ENCODE results near the gene CCDC57.

The CCDC57 gene

DNA sequence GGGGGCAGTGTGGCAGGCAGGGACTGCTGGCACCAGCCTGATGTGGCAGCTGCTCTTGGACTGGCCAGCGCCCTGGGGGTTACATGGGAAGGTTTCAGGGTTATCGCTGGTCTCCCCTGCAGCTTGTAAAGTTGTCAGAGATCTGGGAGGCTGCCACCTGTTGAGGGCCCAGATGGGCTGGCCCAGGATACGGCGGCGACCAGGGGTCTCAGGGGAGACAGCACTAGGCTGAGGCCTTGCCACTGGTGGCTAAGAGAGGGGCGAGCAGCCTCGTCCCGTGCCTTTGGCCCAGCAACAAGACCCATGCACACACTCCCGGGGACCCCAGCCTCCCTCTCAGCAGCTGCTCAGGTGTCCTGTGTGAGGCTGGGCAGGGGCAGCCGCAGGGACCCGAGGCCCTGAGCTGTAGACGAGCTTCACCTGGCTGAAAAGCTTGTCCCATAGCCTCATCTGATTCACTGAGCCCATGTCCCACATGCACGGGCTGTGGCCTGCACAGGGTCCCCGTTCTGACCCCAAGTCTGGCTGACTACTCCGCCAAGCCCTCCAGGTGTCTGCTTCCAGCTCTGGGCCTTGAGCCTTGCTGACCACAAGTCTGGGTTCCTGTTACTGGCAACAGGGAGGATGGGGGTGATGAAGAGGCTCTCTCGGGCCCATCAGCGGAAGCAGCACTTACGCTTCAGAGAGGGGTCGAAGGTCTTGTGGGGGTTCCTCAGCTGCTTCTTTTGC is 153.2 kb downstream of the CCDC57 start:
- Histone ChIP-seq H3K79me2 (ENCODE audit: low read length) (peaks cover 12% of the 10 kb centered on the region), H2AFZ (ENCODE audit: low read depth, low read length) (no peak overlapping the region), H3K9ac (ENCODE audit: low read length) (no peak overlapping the region), H4K20me1 (ENCODE audit: insufficient read depth, low read length) (no peaks in the 10 kb centered on the region), H3K4me3 (ENCODE audit: low read length) (no peak overlapping the region), H3K27me3 (ENCODE audit: low read depth, low read length) (no peaks in the 10 kb centered on the region), H3K27ac (ENCODE audit: low read length) (no peak overlapping the region), H3K36me3 (replicated peaks; ENCODE audit: low read depth, low read length) (peaks cover 37% of the 10 kb centered on the region), H3K9me3 (ENCODE audit: insufficient read depth, low read length) (no peaks in the 10 kb centered on the region), H3K4me2 (ENCODE audit: low read length) (no peak overlapping the region), H3K4me1 (ENCODE audit: low read length) (peaks cover 7% of the 10 kb centered on the region)
- TF ChIP-seq, protein P1, sequence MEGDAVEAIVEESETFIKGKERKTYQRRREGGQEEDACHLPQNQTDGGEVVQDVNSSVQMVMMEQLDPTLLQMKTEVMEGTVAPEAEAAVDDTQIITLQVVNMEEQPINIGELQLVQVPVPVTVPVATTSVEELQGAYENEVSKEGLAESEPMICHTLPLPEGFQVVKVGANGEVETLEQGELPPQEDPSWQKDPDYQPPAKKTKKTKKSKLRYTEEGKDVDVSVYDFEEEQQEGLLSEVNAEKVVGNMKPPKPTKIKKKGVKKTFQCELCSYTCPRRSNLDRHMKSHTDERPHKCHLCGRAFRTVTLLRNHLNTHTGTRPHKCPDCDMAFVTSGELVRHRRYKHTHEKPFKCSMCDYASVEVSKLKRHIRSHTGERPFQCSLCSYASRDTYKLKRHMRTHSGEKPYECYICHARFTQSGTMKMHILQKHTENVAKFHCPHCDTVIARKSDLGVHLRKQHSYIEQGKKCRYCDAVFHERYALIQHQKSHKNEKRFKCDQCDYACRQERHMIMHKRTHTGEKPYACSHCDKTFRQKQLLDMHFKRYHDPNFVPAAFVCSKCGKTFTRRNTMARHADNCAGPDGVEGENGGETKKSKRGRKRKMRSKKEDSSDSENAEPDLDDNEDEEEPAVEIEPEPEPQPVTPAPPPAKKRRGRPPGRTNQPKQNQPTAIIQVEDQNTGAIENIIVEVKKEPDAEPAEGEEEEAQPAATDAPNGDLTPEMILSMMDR (IDR thresholded peaks at IDR 0.05; ENCODE audit: low read depth, low read length), result no peak
- no peak for TF ChIP-seq EZH2phosphoT487 (IDR thresholded peaks at IDR 0.05; ENCODE audit: low read depth)

GRCh38 chr17:82058855-82059249 is 153.8 kb downstream of the CCDC57 start:
- Histone ChIP-seq H3K9ac (ENCODE audit: low read length) (no peak overlapping the region), H2AFZ (ENCODE audit: low read depth, low read length) (no peak overlapping the region), H3K27ac (ENCODE audit: low read length) (no peak overlapping the region), H3K4me3 (ENCODE audit: low read length) (no peak overlapping the region), H3K36me3 (replicated peaks; ENCODE audit: low read depth, low read length) (peaks cover 36% of the 10 kb centered on the region), H3K4me1 (ENCODE audit: low read length) (peaks cover 1% of the 10 kb centered on the region), H3K4me2 (ENCODE audit: low read length) (no peak overlapping the region), H3K9me3 (ENCODE audit: insufficient read depth, low read length) (no peaks in the 10 kb centered on the region), H3K27me3 (ENCODE audit: low read depth, low read length) (no peaks in the 10 kb centered on the region), H3K79me2 (ENCODE audit: low read length) (peaks cover 6% of the 10 kb centered on the region), H4K20me1 (ENCODE audit: insufficient read depth, low read length) (no peaks in the 10 kb centered on the region)
- TF ChIP-seq, protein P1 (IDR thresholded peaks at IDR 0.05; ENCODE audit: low read depth, low read length), result no peak
- TF ChIP-seq EZH2phosphoT487 (IDR thresholded peaks at IDR 0.05; ENCODE audit: low read depth), result no peak

GRCh38 chr17:82058230-82058854 is 154.3 kb downstream of the CCDC57 start:
- Histone ChIP-seq H3K36me3 (replicated peaks; ENCODE audit: low read depth, low read length) (peaks cover 31% of the 10 kb centered on the region), H3K79me2 (ENCODE audit: low read length) (peaks cover 2% of the 10 kb centered on the region; the same call in 1 of the 2 replicates), H3K9me3 (ENCODE audit: insufficient read depth, low read length) (no peaks in the 10 kb centered on the region), H2AFZ (ENCODE audit: low read depth, low read length) (no peak overlapping the region), H3K27ac (ENCODE audit: low read length) (no peak overlapping the region), H3K4me3 (ENCODE audit: low read length) (no peak overlapping the region), H3K9ac (ENCODE audit: low read length) (no peak overlapping the region), H3K4me1 (ENCODE audit: low read length) (no peaks in the 10 kb centered on the region), H4K20me1 (ENCODE audit: insufficient read depth, low read length) (no peaks in the 10 kb centered on the region), H3K27me3 (ENCODE audit: low read depth, low read length) (no peaks in the 10 kb centered on the region), H3K4me2 (ENCODE audit: low read length) (no peak overlapping the region)
- no peak for TF ChIP-seq EZH2phosphoT487 (IDR thresholded peaks at IDR 0.05; ENCODE audit: low read depth)
- TF ChIP-seq, protein P1 (IDR thresholded peaks at IDR 0.05; ENCODE audit: low read depth, low read length), result no peak

- H3K4me3 ChIP-seq (ENCODE audit: low read length), result no peak overlapping the region
- peaks cover 8% of the 10 kb centered on the region for H3K4me1 ChIP-seq (ENCODE audit: low read length)
- H3K9ac ChIP-seq (ENCODE audit: low read length), result no peak overlapping the region
- TF ChIP-seq EZH2phosphoT487 (IDR thresholded peaks at IDR 0.05; ENCODE audit: low read depth), result no peak
- TF ChIP-seq, protein P1 (IDR thresholded peaks at IDR 0.05; ENCODE audit: low read depth, low read length), result no peak
- H3K9me3 ChIP-seq (ENCODE audit: insufficient read depth, low read length), result no peaks in the 10 kb centered on the region
- peaks cover 7% of the 10 kb centered on the region; the same call in 1 of the 2 replicates for H4K20me1 ChIP-seq (ENCODE audit: insufficient read depth, low read length)
- no peak overlapping the region for H3K4me2 ChIP-seq (ENCODE audit: low read length)
- H3K27me3 ChIP-seq (ENCODE audit: low read depth, low read length), result no peaks in the 10 kb centered on the region
- H3K36me3 ChIP-seq (replicated peaks; ENCODE audit: low read depth, low read length), result peaks cover 29% of the 10 kb centered on the region
- H2AFZ ChIP-seq (ENCODE audit: low read depth, low read length), result no peak overlapping the region
- peaks cover 15% of the 10 kb centered on the region for H3K79me2 ChIP-seq (ENCODE audit: low read length)
- H3K27ac ChIP-seq (ENCODE audit: low read length), result no peak overlapping the region
These were observed 155.7 kb downstream of the CCDC57 start for GRCh38 chr17:82056729-82057621.

All from OCI-LY3 (cell line).